PFSK-1 (cell line): ENCODE results near the gene NUB1.

ENCODE experiments used
- FOXP2 ChIP-seq: optimal IDR thresholded peaks from 2 replicates; pipeline ENCODE3; 2011; ENCODE audit warnings: borderline replicate concordance, control low read depth, inconsistent platforms; ENCODE audit not compliant: insufficient read depth; ENCODE audit errors: extremely low read length, extremely low read depth
- POLR2AphosphoS5 ChIP-seq: IDR thresholded peaks from 2 replicates; pipeline ENCODE4 v1.6.1; 2012; ENCODE audit warnings: low read depth, mild to moderate bottlenecking, control low read depth, low read length, moderate library complexity
- SIN3A ChIP-seq: IDR thresholded peaks from 2 replicates; pipeline ENCODE4 v1.6.1; 2012; ENCODE audit warnings: mild to moderate bottlenecking, low read length, moderate library complexity, borderline replicate concordance; ENCODE audit not compliant: insufficient read depth
- TAF1 ChIP-seq: IDR thresholded peaks from 2 replicates; pipeline ENCODE4 v1.6.1; 2012; ENCODE audit warnings: low read length, control low read depth, borderline replicate concordance; ENCODE audit not compliant: insufficient read depth
- TF ChIP-seq, protein P1 (sequence below), 2 experiments: IDR thresholded peaks; 2 replicates each; pipeline versions ENCODE4 v1.6.1 to v1.8.0; 2011 to 2012; ENCODE audit warnings: low read depth in 2 of 2, low read length in 2 of 2, control low read depth in 1 of 2, inconsistent platforms in 1 of 2, mild to moderate bottlenecking in 1 of 2, moderate library complexity in 1 of 2; ENCODE audit not compliant: insufficient read depth in 1 of 2

The NUB1 gene

GRCh38 chr7:151405056-151405455 lies 63.4 kb downstream of the NUB1 start:
- TF ChIP-seq TAF1 (no peak), FOXP2 (no peak), SIN3A (no peak), POLR2AphosphoS5 (no peak)
- TF ChIP-seq, protein P1, sequence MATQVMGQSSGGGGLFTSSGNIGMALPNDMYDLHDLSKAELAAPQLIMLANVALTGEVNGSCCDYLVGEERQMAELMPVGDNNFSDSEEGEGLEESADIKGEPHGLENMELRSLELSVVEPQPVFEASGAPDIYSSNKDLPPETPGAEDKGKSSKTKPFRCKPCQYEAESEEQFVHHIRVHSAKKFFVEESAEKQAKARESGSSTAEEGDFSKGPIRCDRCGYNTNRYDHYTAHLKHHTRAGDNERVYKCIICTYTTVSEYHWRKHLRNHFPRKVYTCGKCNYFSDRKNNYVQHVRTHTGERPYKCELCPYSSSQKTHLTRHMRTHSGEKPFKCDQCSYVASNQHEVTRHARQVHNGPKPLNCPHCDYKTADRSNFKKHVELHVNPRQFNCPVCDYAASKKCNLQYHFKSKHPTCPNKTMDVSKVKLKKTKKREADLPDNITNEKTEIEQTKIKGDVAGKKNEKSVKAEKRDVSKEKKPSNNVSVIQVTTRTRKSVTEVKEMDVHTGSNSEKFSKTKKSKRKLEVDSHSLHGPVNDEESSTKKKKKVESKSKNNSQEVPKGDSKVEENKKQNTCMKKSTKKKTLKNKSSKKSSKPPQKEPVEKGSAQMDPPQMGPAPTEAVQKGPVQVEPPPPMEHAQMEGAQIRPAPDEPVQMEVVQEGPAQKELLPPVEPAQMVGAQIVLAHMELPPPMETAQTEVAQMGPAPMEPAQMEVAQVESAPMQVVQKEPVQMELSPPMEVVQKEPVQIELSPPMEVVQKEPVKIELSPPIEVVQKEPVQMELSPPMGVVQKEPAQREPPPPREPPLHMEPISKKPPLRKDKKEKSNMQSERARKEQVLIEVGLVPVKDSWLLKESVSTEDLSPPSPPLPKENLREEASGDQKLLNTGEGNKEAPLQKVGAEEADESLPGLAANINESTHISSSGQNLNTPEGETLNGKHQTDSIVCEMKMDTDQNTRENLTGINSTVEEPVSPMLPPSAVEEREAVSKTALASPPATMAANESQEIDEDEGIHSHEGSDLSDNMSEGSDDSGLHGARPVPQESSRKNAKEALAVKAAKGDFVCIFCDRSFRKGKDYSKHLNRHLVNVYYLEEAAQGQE (IDR thresholded peaks at IDR 0.05; ENCODE audit: insufficient read depth in 1 of 2, low read depth in 2 of 2, low read length in 2 of 2), result no peak

DNA sequence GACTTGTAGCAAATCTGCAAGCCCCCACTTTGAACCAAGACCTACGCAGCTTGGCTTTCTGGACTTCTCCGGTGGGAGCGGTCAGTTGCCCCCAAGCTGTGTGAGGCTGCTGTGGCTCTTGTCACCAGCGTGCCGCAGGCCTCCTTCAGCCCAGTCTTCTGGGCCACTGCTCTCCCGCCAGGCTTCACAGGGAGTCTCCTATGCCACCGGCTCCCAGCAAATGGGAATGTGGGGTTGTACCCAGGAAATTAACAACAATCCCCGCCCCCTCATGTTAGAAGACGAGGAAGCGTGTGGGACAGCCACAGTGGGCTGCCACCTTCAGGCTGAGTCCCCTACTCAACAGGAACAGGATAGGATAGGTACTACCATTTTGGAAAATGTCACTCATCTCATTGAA lies 64.0 kb downstream of the NUB1 start:
- TF ChIP-seq FOXP2 (no peak), TAF1 (no peak), POLR2AphosphoS5 (no peak), SIN3A (no peak)
- TF ChIP-seq, protein P1 (IDR thresholded peaks at IDR 0.05; ENCODE audit: insufficient read depth in 1 of 2, low read depth in 2 of 2, low read length in 2 of 2), result no peak

- TF ChIP-seq SIN3A (no peak), POLR2AphosphoS5 (no peak), TAF1 (no peak)
These were observed 64.7 kb downstream of the NUB1 start for GRCh38 chr7:151406051-151406875.

- TF ChIP-seq POLR2AphosphoS5 (no peak), SIN3A (no peak), TAF1 (no peak), FOXP2 (no peak)
- TF ChIP-seq, protein P1 (IDR thresholded peaks at IDR 0.05; ENCODE audit: insufficient read depth in 1 of 2, low read depth in 2 of 2, low read length in 2 of 2), result no peak
These were observed 65.4 kb downstream of the NUB1 start for GRCh38 chr7:151406886-151407583.

DNA sequence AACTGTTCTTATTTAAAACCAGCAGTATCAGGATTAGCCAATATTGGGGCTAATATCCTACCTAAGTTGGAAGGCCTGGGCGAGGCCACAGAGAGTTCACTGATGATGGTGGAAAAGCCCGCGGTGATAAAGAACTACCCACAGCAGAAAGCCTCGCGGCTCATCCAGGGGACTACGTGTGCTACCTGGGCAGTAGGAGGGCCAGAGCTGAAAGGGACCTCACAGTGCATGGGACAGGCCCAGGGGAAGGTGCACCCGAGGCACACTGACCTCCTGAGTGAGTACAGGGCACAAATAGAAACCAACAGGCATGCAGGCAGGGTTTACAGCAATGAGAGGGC lies 66.9 kb downstream of the NUB1 start:
- TF ChIP-seq POLR2AphosphoS5 (no peak), FOXP2 (no peak), SIN3A (no peak)
